HG02763 (cell line): ENCODE results near the gene BABAM2.

ENCODE experiments used
- ATAC-seq: cut with Tn5 transposase; IDR thresholded peaks from one replicate; pipeline ENCODE4 v1.9.1; 2021; ENCODE audit warnings: mild to moderate bottlenecking, moderate library complexity; ENCODE audit not compliant: unreplicated experiment

The BABAM2 gene

DNA sequence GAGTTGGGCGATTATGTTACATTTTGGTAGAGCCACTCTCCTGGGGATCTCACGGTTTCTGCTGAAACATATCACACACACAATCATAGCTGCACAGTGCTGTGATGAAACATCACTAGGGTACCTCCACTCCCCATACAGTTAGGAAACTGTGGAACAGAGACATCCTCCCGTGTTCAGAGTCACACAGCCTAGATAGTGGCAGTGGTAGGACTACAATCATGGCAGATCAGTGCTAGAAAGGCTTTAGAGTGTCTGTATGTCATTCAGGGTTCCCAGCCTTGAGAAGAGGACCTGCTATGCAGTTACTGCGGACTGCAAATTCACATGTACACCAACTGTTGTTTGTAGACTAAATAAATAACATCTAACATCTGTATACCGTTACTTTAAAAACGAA is 291.8 kb downstream of the BABAM2 start:
- ATAC-seq = no peak

DNA sequence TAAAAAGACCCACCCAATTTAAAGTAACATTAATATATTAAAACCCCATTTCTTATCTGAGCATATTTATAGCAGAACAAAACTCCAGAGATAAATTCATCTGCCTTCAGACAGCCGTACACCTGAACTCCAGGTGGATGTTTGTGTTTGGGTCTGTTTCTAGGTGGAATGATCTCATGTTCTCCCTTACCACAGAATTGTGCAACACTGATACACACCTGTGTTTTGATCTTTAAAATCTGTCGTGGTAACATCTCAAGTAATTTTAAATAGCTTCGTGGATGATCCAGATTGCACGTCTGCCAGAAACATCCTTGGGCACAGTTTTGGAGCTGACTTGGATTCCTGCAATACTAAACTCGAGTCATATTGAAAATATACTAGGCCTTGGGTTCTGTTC is 294.6 kb downstream of the BABAM2 start:
- no peak for ATAC-seq

DNA sequence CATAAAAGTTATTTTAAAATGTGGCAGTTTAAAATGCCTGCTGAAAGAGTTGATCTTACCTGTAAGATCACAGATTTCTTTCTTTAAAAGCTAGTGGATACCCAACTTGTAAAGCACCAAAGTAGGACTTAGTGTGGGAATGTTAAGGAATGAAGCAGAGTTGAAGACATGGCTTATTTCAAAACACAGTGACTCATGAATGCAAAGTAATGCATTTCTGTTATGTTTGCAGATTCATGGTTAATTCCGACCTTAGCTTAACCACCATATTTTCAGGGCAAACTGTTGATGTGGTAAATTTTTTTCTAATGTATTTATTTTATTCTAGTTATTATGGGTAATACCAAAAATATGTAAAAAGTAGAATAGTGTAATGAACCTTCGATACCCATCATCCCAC is 295.4 kb downstream of the BABAM2 start:
- ATAC-seq = no peak

DNA sequence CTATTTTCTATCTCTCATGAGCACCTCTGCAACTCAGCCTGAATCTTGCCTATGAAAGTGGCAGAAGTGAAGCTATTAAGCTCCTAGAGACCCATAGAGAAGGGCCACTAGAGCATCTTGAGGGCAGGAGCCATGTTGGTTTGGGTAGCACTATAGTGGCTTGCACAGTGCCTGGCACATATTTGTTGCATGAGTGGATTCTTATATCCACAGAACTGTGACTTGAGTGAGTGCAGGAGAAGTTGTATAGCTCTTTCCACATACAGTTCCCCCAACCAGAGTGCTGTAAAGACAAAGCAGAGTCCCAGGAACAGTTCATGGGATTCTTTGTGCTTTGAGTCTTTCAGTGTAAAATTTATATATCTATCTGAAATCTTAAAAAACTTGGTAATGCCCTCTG is 296.7 kb downstream of the BABAM2 start:
- no peak for ATAC-seq

DNA sequence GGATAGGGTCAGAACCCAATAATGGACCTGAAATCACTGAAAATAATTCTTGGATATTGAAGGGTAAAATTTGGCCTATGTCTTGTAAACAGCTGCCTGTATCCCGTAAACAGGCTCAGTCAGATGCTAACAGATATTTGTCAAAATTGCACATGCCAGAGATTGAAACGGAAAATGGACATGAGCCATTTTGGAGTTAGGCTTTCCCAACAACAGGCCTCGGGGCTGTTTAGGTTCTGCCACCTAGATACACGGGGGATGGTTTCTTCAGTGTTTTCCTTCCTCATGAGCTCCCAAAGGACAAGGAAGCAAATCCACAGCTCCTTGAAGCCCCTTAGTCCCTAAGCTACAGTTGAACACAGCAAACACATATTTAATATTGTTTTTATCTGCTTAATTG is 297.9 kb downstream of the BABAM2 start:
- ATAC-seq = no peak

DNA sequence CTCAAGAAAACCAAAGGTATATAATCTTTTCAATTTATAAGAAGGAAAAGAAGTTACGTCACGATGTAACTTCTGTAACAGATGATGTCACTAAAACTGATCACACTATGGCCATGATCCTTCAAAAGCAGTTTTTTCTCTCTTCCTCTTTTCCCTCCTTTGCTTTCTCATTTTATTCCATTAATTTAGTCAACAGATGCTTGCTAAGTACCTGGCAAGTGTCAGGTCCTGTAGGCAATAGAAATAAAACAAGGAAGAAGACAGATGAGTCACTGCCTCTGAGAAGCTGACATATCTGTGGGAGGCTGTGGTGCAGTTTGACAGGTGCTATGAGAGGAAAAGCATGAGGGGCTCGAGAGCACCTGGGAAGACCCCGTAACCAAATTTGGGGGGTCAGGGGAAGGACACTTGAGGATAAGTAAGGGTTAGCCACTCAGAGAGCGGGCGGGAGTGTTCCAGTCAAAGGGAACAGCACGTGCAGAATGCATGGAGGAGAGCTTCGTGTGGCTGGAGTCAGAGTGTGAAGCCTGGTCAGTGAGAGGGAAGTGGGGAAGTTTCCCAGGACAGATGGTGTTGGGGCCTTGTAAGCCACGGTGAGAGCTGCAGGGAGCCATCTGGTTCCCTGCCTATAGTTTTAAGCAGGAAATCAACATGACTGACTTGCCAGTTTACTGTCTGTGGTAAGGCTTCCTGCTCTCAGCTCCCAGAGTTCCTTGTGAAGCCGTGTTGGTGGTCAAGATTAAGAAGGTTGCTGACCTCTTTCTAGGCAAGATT is 303.3 kb downstream of the BABAM2 start:
- ATAC-seq = no peak

DNA sequence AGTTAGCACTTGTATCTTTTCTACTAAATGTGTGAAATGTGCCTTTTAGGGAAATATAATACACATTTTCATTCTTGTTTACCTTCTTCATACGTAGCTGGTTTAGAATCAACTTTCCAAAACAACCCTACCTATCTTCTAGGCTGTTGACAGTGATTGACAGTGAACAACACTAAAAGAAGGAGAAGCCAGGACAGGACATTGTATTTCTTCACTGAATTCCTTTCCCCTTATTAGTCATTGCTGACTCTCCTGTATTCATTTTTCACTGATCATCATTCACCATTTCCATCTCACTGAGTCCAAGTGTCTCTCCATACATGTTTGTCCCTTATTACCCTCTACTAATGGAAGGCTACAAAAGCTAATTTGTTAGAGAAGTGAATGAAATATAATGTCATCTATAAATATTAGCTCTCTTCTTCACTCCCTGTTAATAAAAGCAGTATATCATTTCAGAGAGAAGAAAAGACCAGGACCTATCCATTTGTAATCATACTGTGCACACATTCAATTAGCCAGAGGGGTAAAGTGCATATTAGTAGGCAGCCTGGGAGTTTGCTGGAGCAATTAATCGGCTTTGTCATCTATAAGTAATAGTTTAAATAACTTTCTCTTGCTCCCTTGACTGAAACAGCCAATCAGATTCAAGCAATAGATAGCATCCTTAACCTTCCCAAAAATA is 309.6 kb downstream of the BABAM2 start:
- no peak for ATAC-seq

DNA sequence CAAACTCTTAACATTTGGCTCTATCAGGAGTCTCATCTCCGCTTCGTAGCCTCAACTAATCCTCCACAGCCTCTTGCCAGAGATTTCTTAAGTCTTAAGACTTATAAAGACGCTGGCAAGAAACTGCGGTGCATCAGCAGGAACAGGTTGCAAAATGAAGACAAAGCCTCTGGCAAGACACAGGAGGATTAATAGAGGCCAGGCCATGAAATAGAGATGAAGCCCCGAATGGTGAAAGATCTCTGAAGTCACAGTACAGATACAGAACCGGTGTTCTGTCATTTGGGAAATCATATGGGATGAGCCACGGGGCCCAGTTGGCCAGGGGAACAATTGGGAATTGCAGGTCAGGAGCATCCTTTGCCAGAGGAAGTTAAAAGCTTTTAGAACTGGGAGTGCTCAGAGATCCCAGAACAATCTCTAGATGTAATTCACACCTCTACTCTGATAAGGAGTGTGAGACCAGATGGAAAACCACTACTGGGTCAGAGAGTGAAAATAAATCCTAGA is 311.2 kb downstream of the BABAM2 start:
- ATAC-seq = no peak

DNA sequence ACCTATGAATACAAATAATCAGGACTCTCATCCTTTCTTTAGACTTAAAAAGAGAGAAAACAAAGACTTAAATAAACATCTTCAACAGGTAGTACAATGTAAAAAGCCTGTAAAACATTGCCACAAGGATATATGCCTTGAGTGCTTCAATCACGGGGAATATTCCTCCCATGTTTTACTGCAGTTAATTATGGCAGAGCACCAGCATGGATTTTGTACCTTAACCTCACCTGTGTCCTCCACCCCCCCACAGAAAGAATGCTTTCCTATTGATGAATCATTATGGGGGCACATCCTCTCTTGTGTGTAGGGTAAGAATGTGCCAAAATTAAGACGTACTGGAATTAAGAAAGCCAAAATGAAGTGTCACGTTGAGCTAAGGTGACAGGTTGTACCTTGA is 312.2 kb downstream of the BABAM2 start:
- ATAC-seq = no peak

DNA sequence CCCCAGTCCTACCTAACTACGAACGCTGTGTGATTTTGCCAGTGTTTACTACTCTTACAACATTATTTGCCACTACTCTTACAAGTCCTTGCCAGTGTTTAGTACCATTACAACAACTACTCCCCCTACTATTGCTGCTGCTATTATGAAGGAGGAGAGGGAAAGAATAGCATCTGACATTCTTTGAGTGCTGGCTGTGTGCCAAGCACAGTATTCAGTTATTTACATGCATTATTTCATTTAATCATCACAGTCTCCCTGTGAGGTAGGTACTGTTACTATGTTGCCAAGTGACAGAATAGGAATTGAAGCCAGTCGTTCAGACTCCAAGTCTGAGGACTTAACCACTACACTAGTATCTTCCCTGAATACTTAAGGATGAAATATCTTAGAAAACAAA is 316.2 kb downstream of the BABAM2 start:
- no peak for ATAC-seq

DNA sequence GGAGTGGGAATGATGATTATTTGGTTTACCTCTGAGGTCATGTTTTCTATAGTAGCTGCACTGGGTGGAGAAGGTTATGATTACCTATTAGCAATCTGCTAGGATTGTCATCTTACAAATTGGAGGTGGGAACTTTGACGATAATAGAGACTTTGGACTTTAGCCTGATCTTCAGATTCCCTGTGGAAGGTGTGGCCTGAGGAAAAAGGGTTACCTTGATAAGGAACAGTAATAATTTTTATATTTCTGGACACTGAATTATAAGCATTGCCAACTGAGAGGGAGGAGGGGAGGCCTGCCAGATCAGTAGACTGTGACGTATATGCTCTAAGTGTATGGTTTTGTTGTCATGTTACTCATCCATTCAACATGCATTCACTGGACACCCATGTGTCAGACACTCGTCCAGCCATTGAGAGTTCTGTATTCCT is 318.7 kb downstream of the BABAM2 start:
- ATAC-seq = no peak

DNA sequence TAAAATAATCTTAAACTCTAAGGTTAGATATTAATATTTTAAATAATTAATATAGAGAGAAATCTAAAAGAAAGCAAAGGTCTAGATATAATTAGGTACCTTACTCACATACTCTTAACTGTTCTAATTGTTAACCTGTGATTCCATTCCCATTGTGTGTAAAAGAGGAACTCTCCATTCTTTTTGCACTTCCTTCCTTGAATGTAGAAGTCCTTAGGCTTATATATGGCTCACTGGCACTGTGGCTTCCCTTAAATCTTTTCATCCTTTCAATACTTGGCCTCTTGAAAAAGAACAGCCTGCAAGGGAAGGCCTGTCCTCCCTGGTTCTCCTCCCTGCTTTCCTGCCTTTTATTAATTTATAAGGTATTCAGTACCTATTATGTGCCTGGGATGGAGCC is 319.3 kb downstream of the BABAM2 start:
- ATAC-seq = no peak

DNA sequence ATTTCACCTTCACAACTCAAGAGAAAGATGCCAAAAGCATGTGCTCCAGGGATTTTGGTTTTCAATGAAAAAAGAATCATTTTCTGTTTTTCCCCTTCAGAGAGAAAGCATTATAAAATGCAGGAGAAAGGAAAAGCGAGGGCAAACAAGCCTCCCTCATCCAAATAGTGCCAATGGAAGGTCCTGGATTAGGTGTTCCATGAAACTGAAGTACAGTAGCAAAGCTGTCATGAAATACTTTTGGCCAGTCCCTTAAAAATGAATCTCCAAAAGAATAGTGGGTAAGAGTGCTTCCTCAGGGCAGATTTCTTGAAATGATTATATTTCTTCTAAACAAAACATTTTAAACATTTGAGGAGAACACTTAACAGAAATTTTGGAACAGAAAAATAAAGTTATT is 320.0 kb downstream of the BABAM2 start:
- ATAC-seq = no peak

DNA sequence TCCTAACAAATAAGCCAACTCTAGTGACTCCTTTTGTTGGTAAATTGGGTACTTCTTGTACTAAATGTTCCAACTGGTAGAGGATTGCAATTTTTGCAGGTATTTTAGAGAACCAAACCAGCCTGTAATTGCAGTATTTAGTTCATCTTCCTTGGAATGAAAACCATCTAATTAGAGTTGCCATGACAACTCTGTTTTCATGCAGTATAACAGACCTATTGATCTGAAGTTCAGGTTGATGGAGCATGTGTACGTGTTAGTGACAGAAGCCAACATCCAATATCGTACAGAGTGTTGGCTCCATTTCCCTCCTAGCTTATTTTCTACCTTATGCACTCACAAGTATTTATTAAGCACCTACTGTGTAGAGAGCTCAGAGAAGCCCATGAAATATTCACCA is 325.8 kb downstream of the BABAM2 start:
- no peak for ATAC-seq

DNA sequence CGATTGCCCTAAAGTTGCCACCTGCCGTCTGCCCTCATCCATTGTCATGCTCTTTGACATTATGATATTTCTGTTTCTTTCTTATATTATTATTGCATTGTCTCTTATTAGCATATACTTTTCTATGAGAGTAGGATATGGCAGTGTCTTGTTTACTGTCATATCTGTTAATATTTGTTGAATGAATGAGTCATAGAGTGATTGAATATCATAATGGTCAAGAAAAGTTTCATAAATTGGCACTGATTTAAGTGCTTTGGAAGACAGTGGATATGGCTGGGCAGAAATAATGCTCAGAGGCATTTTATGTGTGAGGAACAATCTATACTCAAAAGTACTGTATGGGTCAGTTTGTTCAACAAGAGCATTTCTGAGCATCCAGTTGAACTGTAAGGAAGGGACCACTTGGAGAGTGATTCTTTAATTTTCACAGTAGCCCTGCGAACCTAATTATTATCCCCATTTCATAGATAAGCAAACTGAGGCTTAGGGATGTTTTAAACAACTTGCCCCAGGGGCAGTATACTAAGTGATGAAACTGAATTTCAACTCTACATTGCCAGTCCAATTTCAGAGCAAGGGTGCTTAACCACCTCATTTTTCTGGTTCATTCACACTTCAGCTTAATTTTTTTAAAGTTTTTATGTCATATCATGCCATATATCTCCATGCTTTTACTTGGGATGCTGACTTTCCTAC is 326.7 kb downstream of the BABAM2 start:
- ATAC-seq = no peak

DNA sequence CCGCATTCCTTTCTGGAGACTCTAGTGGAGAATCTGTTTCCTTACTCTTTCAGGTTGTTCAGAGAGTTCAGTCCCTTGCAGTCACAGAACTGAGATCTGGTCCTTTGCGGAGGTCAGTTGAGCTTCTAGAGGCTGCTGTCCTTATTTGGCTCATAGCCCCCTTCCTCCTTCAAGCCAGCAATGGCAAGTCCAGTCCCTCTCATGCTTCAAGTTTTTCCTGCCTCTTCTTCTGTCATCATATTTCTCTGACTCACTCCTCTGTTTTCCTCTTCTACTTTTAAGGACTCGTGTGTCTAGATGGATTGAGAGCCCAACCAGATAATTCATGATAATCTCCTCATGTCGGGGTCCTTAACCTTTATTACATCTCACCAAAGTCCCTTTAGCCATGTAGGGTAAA is 328.6 kb downstream of the BABAM2 start:
- ATAC-seq = no peak

DNA sequence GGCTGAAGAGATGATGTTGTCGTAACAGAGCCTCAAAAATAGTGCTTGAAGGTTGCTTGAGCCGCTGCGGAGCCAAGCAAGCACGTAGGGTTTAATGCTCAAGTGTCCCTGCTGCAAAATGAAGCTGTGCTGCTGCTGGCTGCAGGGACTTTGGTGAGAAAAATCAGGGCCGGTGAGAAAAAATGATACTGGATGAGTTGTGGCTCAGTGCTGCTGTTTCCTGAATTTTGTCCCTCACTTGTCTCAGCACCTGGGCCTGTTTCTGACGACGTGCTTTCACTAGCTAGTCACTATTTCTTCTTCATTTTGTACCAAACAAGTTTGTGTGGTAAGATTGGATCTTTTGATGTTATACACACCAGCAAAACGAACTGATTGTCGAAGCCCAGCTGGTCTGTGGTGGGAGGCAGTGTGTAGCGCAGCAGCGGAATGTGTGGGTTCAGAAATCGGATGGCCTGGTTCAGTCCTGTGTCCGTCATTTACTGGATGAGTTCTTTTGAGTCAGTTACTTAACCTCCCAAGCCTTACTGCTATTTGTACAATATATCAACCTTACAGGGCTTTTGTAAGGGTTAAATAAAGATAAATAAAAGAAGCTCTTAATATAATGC is 329.3 kb downstream of the BABAM2 start:
- no peak for ATAC-seq

DNA sequence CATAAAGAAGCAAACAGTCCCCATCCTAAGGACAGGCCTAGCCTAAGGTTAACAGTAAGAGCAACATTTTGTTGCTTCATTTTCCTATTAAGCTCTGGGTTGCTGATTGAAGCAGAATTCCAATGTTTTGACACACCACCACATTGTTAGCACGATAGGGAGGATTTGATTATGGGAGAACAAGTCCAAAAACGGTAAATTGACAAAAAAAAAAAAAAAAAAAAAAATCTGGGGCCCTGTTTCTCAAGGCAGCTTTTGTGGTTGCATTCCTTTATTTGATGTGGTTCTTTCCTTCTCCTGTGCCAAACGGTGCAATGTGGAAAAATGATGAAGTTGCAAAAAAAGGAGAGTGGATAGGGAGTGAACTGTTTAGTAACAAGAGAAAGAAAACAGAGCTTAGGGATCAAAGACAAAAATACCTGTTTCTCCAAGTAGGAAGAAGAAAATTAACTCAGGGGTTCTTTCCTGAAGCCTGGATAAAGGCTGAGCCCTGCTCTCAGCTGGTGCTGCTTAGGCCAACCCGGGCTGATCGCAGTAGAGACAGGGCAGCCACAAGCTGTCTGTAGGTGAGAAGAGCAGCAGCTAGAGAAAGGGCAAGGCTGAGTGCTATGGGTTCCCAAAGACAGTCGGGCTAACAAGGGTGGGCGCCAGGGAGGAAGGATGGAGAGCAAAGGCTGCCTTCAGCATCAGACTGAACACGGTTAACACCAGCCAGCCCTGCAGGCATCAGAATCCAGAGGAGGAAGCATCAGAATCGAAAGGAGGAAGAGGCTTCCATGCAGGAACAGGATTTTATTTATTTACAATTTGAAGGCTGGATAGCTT is 334.3 kb downstream of the BABAM2 start:
- no peak for ATAC-seq

DNA sequence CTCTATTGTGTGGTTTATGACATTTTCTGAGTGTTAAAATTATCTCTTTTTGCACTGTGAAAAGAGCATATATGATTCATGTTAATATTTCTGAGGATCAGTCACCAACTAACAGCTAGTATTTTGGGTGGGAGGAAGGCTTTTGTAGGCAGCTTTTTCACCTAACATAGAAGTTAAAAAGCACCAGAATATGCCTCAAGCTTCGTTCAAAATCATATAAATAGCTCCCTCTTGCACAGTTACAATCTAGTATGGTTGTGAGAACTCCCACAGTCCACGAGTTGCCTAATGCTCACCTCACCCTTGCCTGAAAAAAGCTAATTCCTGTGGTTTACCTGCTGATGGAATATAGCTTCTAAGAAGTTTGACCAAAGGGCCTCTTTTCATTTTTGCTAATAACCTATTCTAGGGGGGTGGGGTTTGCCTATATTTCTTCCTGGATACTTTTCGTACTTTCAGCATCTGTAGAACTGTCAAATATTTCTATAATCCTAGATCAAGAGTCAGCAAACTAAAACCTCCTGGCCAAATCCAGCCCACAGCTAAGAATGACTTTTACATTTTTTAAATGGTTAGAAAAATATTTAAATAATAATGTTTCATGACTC is 335.0 kb downstream of the BABAM2 start:
- ATAC-seq = no peak

DNA sequence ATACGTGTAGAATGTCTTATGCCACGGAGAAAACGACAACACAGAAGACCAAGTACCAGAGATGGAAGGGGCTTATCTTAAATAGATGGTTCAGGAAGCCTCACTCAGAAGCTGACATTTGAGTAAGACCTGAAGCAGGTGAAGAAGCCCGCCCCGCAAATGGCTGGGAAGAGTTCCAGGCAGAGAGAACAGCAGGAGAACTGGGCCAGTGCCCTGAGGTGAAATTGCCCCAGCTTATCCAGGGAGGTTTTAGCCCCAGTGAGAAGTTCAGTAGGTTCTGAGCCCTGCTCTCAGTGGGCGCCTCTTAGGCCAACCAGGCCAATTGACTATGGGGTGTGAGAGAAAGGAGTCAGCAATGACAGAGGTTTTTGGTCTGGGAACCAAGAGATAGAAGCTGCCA is 336.0 kb downstream of the BABAM2 start:
- no peak for ATAC-seq
